SU-DHL-6 (cell line): ENCODE measurements around the gene CACNA2D4.

Experiments used
- EZH2phosphoT487 ChIP-seq: fragments of 200-600 bp; sonication (generic), shearing (Covaris generic); conservative IDR thresholded peaks from 2 replicates; pipeline ENCODE4 v1.6.1; 2018; ENCODE audit warnings: mild to moderate bottlenecking, antibody characterized with exemption, low read length, moderate library complexity, mixed read lengths
- TF ChIP-seq, protein P1 (sequence below): fragments of 200-600 bp; sonication (generic); IDR thresholded peaks from one replicate; pipeline ENCODE4 v1.5.1; 2017; ENCODE audit warnings: antibody characterized with exemption, mild to moderate bottlenecking, low read length, moderate library complexity; ENCODE audit not compliant: insufficient read depth, poor library complexity, severe bottlenecking

DNA sequence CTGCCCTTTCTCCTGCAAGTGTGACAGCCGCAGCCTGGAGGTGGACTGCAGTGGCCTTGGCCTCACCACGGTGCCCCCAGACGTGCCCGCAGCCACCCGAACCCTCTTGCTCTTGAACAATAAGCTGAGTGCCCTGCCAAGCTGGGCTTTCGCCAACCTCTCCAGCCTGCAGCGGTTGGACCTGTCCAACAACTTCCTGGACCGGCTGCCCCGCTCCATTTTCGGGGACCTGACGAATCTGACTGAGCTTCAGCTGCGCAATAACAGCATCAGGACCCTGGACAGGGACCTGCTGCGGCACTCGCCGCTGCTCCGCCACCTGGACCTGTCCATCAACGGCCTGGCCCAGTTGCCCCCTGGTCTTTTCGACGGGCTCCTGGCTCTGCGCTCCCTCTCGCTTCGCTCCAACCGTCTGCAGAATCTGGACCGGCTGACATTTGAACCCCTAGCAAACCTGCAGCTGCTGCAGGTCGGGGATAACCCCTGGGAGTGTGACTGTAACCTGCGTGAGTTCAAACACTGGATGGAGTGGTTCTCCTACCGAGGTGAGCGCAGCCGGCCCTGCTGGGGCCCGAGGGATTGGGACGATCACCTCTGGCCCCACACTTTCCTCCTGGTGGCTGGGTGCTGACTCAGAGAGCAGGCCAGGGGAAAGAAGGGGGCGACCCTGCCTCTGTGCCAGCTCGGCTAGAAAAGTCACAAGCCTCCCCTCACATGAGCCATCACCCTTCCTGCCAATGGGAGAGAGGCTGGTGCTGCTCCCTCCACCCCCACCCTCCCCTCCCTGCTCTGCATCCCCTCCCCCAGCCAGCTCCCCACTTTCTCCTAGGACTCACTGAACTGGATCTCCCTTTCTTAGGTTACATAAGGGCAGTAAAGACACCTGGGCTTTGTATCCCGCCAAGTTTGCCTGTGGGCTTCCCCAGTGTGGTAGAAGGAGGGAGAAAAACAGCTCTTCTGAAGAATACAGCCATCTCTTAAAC is 87.2 kb downstream of the CACNA2D4 start:
- TF ChIP-seq, protein P1, sequence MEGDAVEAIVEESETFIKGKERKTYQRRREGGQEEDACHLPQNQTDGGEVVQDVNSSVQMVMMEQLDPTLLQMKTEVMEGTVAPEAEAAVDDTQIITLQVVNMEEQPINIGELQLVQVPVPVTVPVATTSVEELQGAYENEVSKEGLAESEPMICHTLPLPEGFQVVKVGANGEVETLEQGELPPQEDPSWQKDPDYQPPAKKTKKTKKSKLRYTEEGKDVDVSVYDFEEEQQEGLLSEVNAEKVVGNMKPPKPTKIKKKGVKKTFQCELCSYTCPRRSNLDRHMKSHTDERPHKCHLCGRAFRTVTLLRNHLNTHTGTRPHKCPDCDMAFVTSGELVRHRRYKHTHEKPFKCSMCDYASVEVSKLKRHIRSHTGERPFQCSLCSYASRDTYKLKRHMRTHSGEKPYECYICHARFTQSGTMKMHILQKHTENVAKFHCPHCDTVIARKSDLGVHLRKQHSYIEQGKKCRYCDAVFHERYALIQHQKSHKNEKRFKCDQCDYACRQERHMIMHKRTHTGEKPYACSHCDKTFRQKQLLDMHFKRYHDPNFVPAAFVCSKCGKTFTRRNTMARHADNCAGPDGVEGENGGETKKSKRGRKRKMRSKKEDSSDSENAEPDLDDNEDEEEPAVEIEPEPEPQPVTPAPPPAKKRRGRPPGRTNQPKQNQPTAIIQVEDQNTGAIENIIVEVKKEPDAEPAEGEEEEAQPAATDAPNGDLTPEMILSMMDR, result no peak
- TF ChIP-seq EZH2phosphoT487, result no peak
